ENCODE results near the gene MACROD1. TPM values are rescaled to one million over a fixed set of nuclear protein-coding genes. Genes with fewer than 3 reads are reported as not detected.
"Not testable (repeated sequence)": the region's sequence is repeated elsewhere in the genome, so short reads cannot be mapped to it uniquely, and the experiment has no call there.

The MACROD1 gene
- total and polyA plus RNA-seq, 7 donors: 14.2 to 33.9 (median 23.3) TPM

GRCh38 chr11:64164392-64165312 lies 1.3 kb downstream of the MACROD1 start:
- H3K4me1 ChIP-seq: peaks cover 0 to 23% (median 16%) of the 10 kb centered on the region in 4 donors

GRCh38 chr11:64163951-64164350 lies 2.0 kb downstream of the MACROD1 start:
- H3K27me3 ChIP-seq: no peaks in the 10 kb centered on the region
- peak overlapping the region in 1 of 4 donors; percentile 77 for H3K27ac ChIP-seq
- H3K4me1 ChIP-seq: peaks cover 0 to 23% (median 16%) of the 10 kb centered on the region in 4 donors
- no peak overlapping the region for H3K4me3 ChIP-seq
- no peak for DNase-seq
- WGBS, 2 donors: 90 to 93% methylated on average over 5 of the region's 5 CpGs
- H3K36me3 ChIP-seq: no peaks in the 10 kb centered on the region
- TF ChIP-seq POLR2A (IDR thresholded peaks at IDR 0.05): no peak
- no peak for TF ChIP-seq CTCF (IDR thresholded peaks at IDR 0.05)
- no peak for TF ChIP-seq POLR2AphosphoS5 (IDR thresholded peaks at IDR 0.05)
- no peak for TF ChIP-seq EP300 (IDR thresholded peaks at IDR 0.05)
- intact Hi-C loops (cut with DNase I): no loop called here
- H3K9me3 ChIP-seq: no peaks in the 10 kb centered on the region

More at GRCh38 chr11:64164392-64165312, 1.3 kb downstream of the MACROD1 start:
- Histone ChIP-seq H3K4me3 (peak overlapping the region; percentile 65 to 85 (median 79)), H3K27me3 (no peaks in the 10 kb centered on the region), H3K27ac (peak overlapping the region; percentile 39 to 77 (median 74)), H3K9me3 (no peaks in the 10 kb centered on the region), H3K36me3 (no peaks in the 10 kb centered on the region)
- 26 to 60% methylated on average over 20 of the region's 20 CpGs for WGBS, 2 donors
- intact Hi-C loops (cut with DNase I): no loop called here
- no peak for DNase-seq
- no peak for TF ChIP-seq EP300 (IDR thresholded peaks at IDR 0.05)
- no peak for TF ChIP-seq POLR2AphosphoS5 (IDR thresholded peaks at IDR 0.05)
- no peak for TF ChIP-seq CTCF (IDR thresholded peaks at IDR 0.05)
- no peak for TF ChIP-seq POLR2A (IDR thresholded peaks at IDR 0.05)

- H3K36me3 ChIP-seq; H3K27ac ChIP-seq; H3K9me3 ChIP-seq; H3K4me3 ChIP-seq; intact Hi-C loops (cut with DNase I); H3K27me3 ChIP-seq; DNase-seq: not testable (repeated sequence)
- 90 to 94% methylated on average over 16 of the region's 16 CpGs for WGBS, 2 donors
- H3K4me1 ChIP-seq: peaks cover 0 to 23% (median 16%) of the 10 kb centered on the region in 4 donors
Measured at GRCh38 chr11:64162769-64163168, 3.1 kb downstream of the MACROD1 start.

GRCh38 chr11:64161037-64161436 lies 4.9 kb downstream of the MACROD1 start:
- DNase-seq: no peak
- H3K4me3 ChIP-seq: no peak overlapping the region
- H3K4me1 ChIP-seq: peaks cover 0 to 15% (median 11%) of the 10 kb centered on the region in 4 donors
- 97% methylated on average over 10 of the region's 10 CpGs for WGBS, 2 donors
- no peaks in the 10 kb centered on the region for H3K36me3 ChIP-seq
- H3K9me3 ChIP-seq: no peaks in the 10 kb centered on the region
- intact Hi-C loops (cut with DNase I): no loop called here
- H3K27ac ChIP-seq: no peak overlapping the region
- H3K27me3 ChIP-seq: no peaks in the 10 kb centered on the region
- TF ChIP-seq POLR2AphosphoS5 (IDR thresholded peaks at IDR 0.05) (no peak), CTCF (IDR thresholded peaks at IDR 0.05) (no peak), POLR2A (IDR thresholded peaks at IDR 0.05) (no peak), EP300 (IDR thresholded peaks at IDR 0.05) (no peak)

- DNase-seq: no peak
- Histone ChIP-seq H3K4me3 (no peak overlapping the region), H3K4me1 (peaks cover 0 to 3% (median 2%) of the 10 kb centered on the region in 4 donors), H3K9me3 (no peaks in the 10 kb centered on the region), H3K27me3 (no peaks in the 10 kb centered on the region), H3K27ac (no peak overlapping the region), H3K36me3 (no peaks in the 10 kb centered on the region)
- TF ChIP-seq CTCF (IDR thresholded peaks at IDR 0.05) (no peak), POLR2A (IDR thresholded peaks at IDR 0.05) (no peak), EP300 (IDR thresholded peaks at IDR 0.05) (no peak), POLR2AphosphoS5 (IDR thresholded peaks at IDR 0.05) (no peak)
- intact Hi-C loops (cut with DNase I): no loop called here
- WGBS, 2 donors: 89 to 90% methylated on average over 17 of the region's 17 CpGs
Measured at GRCh38 chr11:64157631-64158394, 8.1 kb downstream of the MACROD1 start.
